H1 (cell line): Measurements from ENCODE around the gene CLCF1.

Experiments used
- BRCA1 ChIP-seq: IDR thresholded peaks from 2 replicates; pipeline ENCODE4 v1.6.1; 2012; ENCODE audit warnings: low read depth, low read length, improper control_type of control experiment
- EZH2 ChIP-seq: fragments of 200-600 bp; sonication (generic); IDR thresholded peaks from 2 replicates; pipeline ENCODE4 v1.7.1; 2012; ENCODE audit warnings: low read depth, mild to moderate bottlenecking, moderate library complexity, low read length, inconsistent platforms; ENCODE audit not compliant: severe bottlenecking
- GABPA ChIP-seq: IDR thresholded peaks from 2 replicates; pipeline ENCODE4 v1.6.1; 2011; ENCODE audit warnings: mild to moderate bottlenecking, low read length, moderate library complexity, borderline replicate concordance; ENCODE audit not compliant: insufficient read depth
- HDAC2 ChIP-seq, 2 experiments: fragments of 300-600 bp in 1 of 2; sonication (generic) in 1 of 2; IDR thresholded peaks; 2 replicates each; pipeline ENCODE4 v1.6.1; 2011 to 2012; ENCODE audit warnings: low read depth in 2 of 2, low read length in 2 of 2, mild to moderate bottlenecking in 2 of 2, moderate library complexity in 2 of 2, borderline replicate concordance in 1 of 2, inconsistent platforms in 1 of 2
- JUN ChIP-seq: IDR thresholded peaks from 2 replicates; pipeline ENCODE4 v1.6.1; 2011; ENCODE audit warnings: low read depth, mild to moderate bottlenecking, improper control_type of control experiment, low read length
- POLR2A ChIP-seq, 2 experiments: IDR thresholded peaks; 1 replicate in 1 of 2; 2 replicates in 1 of 2; pipeline ENCODE4 v1.6.1; 2011; ENCODE audit warnings: low read depth in 2 of 2, low read length in 2 of 2, mild to moderate bottlenecking in 2 of 2; ENCODE audit errors: control extremely low read depth in 1 of 2
- POLR2AphosphoS5 ChIP-seq: IDR thresholded peaks from 2 replicates; pipeline ENCODE4 v1.6.1; 2011; ENCODE audit warnings: low read depth, low read length
- SRF ChIP-seq: IDR thresholded peaks from 2 replicates; pipeline ENCODE4 v1.6.1; 2011; ENCODE audit warnings: mild to moderate bottlenecking, low read depth, low read length, moderate library complexity
- SUZ12 ChIP-seq: fragments of 200-600 bp; sonication (generic); IDR thresholded peaks from 2 replicates; pipeline ENCODE4 v1.6.1; 2012; ENCODE audit warnings: mild to moderate bottlenecking, inconsistent platforms, low read length, moderate library complexity, mixed read lengths
- YY1 ChIP-seq: IDR thresholded peaks from 2 replicates; pipeline ENCODE4 v1.6.1; 2011; ENCODE audit warnings: low read depth, mild to moderate bottlenecking, low read length
- TF ChIP-seq, protein P1 (sequence below), 3 experiments: IDR thresholded peaks; 1 replicate in 2 of 3; 2 replicates in 1 of 3; pipeline versions ENCODE4 v1.5.1 to v1.6.1; 2011; ENCODE audit warnings: low read length in 3 of 3, mild to moderate bottlenecking in 3 of 3, inconsistent platforms in 2 of 3, low read depth in 1 of 3, moderate library complexity in 1 of 3; ENCODE audit not compliant: insufficient read depth in 1 of 3; ENCODE audit errors: control extremely low read depth in 1 of 3

DNA sequence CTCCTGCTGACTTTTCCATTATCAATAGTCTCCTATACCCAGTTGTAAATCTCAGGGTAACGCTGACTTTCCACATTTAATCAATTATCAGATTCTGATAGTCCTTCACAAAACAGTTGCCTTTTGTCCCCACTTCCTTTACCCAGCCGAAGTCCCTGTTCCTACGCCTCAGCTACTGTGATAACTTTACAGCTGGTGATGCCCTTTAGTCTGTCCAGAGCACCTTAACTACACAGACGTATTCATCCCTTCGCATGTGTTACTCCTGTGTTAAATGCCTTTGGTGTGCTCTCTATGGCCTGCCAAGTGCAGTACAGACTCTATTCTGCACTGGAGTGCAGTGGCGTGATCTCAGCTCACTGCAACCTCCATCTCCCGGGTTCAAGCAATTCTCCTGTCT, 49.9 kb downstream of the CLCF1 start:
- no peak for TF ChIP-seq POLR2A (IDR thresholded peaks at IDR 0.05; ENCODE audit: control extremely low read depth in 1 of 2, low read depth in 2 of 2, low read length in 2 of 2)
- no peak for TF ChIP-seq BRCA1
- TF ChIP-seq SUZ12: no peak
- TF ChIP-seq, protein P1, sequence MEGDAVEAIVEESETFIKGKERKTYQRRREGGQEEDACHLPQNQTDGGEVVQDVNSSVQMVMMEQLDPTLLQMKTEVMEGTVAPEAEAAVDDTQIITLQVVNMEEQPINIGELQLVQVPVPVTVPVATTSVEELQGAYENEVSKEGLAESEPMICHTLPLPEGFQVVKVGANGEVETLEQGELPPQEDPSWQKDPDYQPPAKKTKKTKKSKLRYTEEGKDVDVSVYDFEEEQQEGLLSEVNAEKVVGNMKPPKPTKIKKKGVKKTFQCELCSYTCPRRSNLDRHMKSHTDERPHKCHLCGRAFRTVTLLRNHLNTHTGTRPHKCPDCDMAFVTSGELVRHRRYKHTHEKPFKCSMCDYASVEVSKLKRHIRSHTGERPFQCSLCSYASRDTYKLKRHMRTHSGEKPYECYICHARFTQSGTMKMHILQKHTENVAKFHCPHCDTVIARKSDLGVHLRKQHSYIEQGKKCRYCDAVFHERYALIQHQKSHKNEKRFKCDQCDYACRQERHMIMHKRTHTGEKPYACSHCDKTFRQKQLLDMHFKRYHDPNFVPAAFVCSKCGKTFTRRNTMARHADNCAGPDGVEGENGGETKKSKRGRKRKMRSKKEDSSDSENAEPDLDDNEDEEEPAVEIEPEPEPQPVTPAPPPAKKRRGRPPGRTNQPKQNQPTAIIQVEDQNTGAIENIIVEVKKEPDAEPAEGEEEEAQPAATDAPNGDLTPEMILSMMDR (IDR thresholded peaks at IDR 0.05; ENCODE audit: control extremely low read depth in 1 of 3, insufficient read depth in 1 of 3, low read depth in 1 of 3, low read length in 3 of 3): no peak
- TF ChIP-seq POLR2AphosphoS5: no peak
- TF ChIP-seq EZH2: no peak
- no peak for TF ChIP-seq JUN
- no peak for TF ChIP-seq HDAC2 (IDR thresholded peaks at IDR 0.05; ENCODE audit: borderline replicate concordance in 1 of 2, low read depth in 2 of 2, low read length in 2 of 2)
- TF ChIP-seq YY1: no peak
- TF ChIP-seq SRF: no peak
- TF ChIP-seq GABPA: no peak
